GM12872 (cell line): ENCODE data around the gene SOX30.

Experiments
- CTCF ChIP-seq: IDR thresholded peaks from 3 replicates; pipeline ENCODE4 v1.5.1; 2011; ENCODE audit warnings: low read depth, mild to moderate bottlenecking, low read length, moderate library complexity; ENCODE audit not compliant: insufficient read depth

The SOX30 gene

GRCh38 chr5:157596487-157596886 is 55.8 kb downstream of the SOX30 start:
- no peak for TF ChIP-seq CTCF

GRCh38 chr5:157594675-157595459 is 57.4 kb downstream of the SOX30 start:
- TF ChIP-seq CTCF, result no peak

GRCh38 chr5:157594257-157594656 is 58.0 kb downstream of the SOX30 start:
- no peak for TF ChIP-seq CTCF

GRCh38 chr5:157593052-157593757 is 59.0 kb downstream of the SOX30 start:
- no peak for TF ChIP-seq CTCF

- no peak for TF ChIP-seq CTCF
Observed at GRCh38 chr5:157592594-157592993, 59.6 kb downstream of the SOX30 start.

- no peak for TF ChIP-seq CTCF
Observed at GRCh38 chr5:157590478-157590877, 61.8 kb downstream of the SOX30 start.

GRCh38 chr5:157584628-157585027 is 67.6 kb downstream of the SOX30 start:
- TF ChIP-seq CTCF, result no peak
